HS-27A (cell line): ENCODE data around the gene DUOX1.

ENCODE experiments used
- DNase-seq: peaks from one replicate; pipeline ENCODE4 v3.0.0-alpha.2; 2012; ENCODE audit warnings: low read depth, missing footprints

DUOX1 gene

GRCh38 chr15:45143946-45144345, 14.2 kb downstream of the DUOX1 start:
- no peak for DNase-seq

- no peak for DNase-seq
Measured at GRCh38 chr15:45144775-45145174, 15.0 kb downstream of the DUOX1 start.

GRCh38 chr15:45146405-45146804, 16.6 kb downstream of the DUOX1 start:
- no peak for DNase-seq

GRCh38 chr15:45147606-45148005, 17.8 kb downstream of the DUOX1 start:
- DNase-seq: no peak

GRCh38 chr15:45148076-45149059, 18.6 kb downstream of the DUOX1 start:
- no peak for DNase-seq

GRCh38 chr15:45149060-45149459, 19.3 kb downstream of the DUOX1 start:
- no peak for DNase-seq

- no peak for DNase-seq
Measured at GRCh38 chr15:45150481-45150880, 20.7 kb downstream of the DUOX1 start.

GRCh38 chr15:45150997-45151396, 21.2 kb downstream of the DUOX1 start:
- no peak for DNase-seq

- DNase-seq: no peak
Measured at GRCh38 chr15:45151998-45152828, 22.4 kb downstream of the DUOX1 start.

- DNase-seq: no peak
Measured at GRCh38 chr15:45155739-45156138, 25.9 kb downstream of the DUOX1 start.

- DNase-seq: no peak
Measured at GRCh38 chr15:45156744-45157455, 27.1 kb downstream of the DUOX1 start.

GRCh38 chr15:45157974-45158373, 28.2 kb downstream of the DUOX1 start:
- no peak for DNase-seq

- DNase-seq: no peak
Measured at GRCh38 chr15:45161666-45162065, 31.9 kb downstream of the DUOX1 start.

GRCh38 chr15:45162771-45163507, 33.1 kb downstream of the DUOX1 start:
- DNase-seq: peak; percentile 64

GRCh38 chr15:45163508-45163856, 33.7 kb downstream of the DUOX1 start:
- DNase-seq: no peak

- DNase-seq: no peak
Measured at GRCh38 chr15:45164914-45165313, 35.1 kb downstream of the DUOX1 start.

- no peak for DNase-seq
Measured at GRCh38 chr15:45165536-45165935, 35.7 kb downstream of the DUOX1 start.

- DNase-seq: peak; percentile 64
Measured at GRCh38 chr15:45166834-45167630, 37.2 kb downstream of the DUOX1 start.

- no peak for DNase-seq
Measured at GRCh38 chr15:45167631-45168205, 37.9 kb downstream of the DUOX1 start.

- no peak for DNase-seq
Measured at GRCh38 chr15:45168286-45168685, 38.5 kb downstream of the DUOX1 start.
